ENCODE data around the gene COL11A2. TPM values are rescaled to one million over a fixed set of nuclear protein-coding genes. Genes with fewer than 3 reads are reported as not detected.

The COL11A2 gene
- total and polyA plus RNA-seq, 2 of the 13 experiments (the other 11 are each of a cell fraction or from before 2014, with no cell fraction given) = 0.55 TPM

DNA sequence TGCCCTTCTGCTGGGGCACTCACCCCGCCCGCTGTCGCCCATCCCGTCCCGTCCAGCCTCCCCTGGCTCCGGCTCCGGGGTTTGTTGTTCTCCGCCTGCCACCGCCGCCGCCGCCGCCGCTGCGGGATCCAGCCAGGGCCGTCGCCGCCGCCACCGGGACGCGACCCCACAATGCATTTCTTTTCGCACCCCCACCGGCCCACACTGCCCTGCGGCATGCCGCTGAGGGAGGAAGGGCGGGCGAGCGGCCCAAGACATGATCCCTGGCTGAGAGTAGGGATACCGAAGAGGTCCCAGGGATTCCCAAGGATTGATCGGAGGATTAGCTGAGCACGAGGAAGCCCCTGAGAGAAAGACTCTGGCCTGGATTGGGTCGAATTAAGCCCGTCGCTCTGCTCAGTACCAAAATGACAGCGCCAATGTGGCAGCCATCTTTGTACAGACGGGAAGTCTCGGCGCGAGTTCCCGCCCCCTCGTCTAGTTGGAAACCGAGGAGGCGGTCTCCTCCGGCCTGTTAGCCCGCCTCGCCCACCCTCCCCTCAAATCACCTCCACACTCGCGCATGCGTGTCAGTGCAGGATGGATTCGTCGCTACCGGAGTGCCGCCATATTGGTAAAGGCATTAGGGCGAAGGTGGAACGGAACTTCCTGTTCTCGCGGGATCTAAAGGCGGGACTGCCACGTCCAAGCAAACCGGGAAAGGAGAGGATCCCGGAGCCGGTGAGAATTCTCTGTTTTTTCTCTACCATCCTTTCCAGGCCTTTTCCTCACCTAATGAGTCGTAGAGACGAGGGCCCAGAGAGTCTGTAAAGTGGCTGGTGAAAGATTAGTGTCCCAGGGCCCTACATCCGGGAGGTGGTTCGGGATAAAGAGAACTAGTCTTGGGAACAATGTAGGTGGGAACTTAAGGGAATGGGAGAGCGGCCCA, 8.2 kb upstream of the COL11A2 start, which contains the start of the genes RXRB and SLC39A7 (continued):
- peak; percentile 14 for TF ChIP-seq ZNF580 (CRISPR knock-in tag; IDR thresholded peaks at IDR 0.05; ENCODE audit: borderline replicate concordance, low read depth)
- TF ChIP-seq SKI (IDR thresholded peaks at IDR 0.05; ENCODE audit: partially characterized antibody) = peak; percentile 94
- 0 out of 2 replicates have a peak, but pooled peaks have one; percentile 48 for TF ChIP-seq ZNF713 (CRISPR knock-in tag; IDR thresholded peaks at IDR 0.05)
- 0 out of 2 replicates have a peak, but pooled peaks have one; percentile 57 for TF ChIP-seq PREB (CRISPR knock-in tag; IDR thresholded peaks at IDR 0.05)
- no peak for TF ChIP-seq ZKSCAN5 (CRISPR knock-in tag; IDR thresholded peaks at IDR 0.05)
- TF ChIP-seq ERF (CRISPR knock-in tag; IDR thresholded peaks at IDR 0.05) = peak; percentile 87
- no peak for TF ChIP-seq ZNF205 (CRISPR knock-in tag; IDR thresholded peaks at IDR 0.05)
- TF ChIP-seq ZZZ3 (CRISPR knock-in tag; IDR thresholded peaks at IDR 0.05; ENCODE audit: borderline replicate concordance) = no peak; the same call in 1 of the 2 replicates
- no peak; the same call in 1 of the 2 replicates for TF ChIP-seq SMAD9 (CRISPR knock-in tag; IDR thresholded peaks at IDR 0.05)
- peak; percentile 69 for TF ChIP-seq ZFAT (CRISPR knock-in tag; conservative IDR thresholded peaks at IDR 0.05)
- no peak for TF ChIP-seq TCF7L2 (IDR thresholded peaks at IDR 0.05; ENCODE audit: low read depth, low read length)
- TF ChIP-seq MXD4 (CRISPR knock-in tag; IDR thresholded peaks at IDR 0.05) = peak; percentile 90; the same call in 1 of the 2 replicates
- TF ChIP-seq HOXA9 (CRISPR knock-in tag; IDR thresholded peaks at IDR 0.05; ENCODE audit: borderline replicate concordance) = no peak
- TF ChIP-seq, protein P1, sequence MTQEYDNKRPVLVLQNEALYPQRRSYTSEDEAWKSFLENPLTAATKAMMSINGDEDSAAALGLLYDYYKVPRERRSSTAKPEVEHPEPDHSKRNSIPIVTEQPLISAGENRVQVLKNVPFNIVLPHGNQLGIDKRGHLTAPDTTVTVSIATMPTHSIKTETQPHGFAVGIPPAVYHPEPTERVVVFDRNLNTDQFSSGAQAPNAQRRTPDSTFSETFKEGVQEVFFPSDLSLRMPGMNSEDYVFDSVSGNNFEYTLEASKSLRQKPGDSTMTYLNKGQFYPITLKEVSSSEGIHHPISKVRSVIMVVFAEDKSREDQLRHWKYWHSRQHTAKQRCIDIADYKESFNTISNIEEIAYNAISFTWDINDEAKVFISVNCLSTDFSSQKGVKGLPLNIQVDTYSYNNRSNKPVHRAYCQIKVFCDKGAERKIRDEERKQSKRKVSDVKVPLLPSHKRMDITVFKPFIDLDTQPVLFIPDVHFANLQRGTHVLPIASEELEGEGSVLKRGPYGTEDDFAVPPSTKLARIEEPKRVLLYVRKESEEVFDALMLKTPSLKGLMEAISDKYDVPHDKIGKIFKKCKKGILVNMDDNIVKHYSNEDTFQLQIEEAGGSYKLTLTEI (CRISPR knock-in tag; conservative IDR thresholded peaks at IDR 0.05) = no peak
- peak; percentile 31; the same call in 1 of the 2 replicates for TF ChIP-seq ATF3 (CRISPR knock-in tag; IDR thresholded peaks at IDR 0.05)
- peak; percentile 29; the same call in 1 of the 2 replicates for TF ChIP-seq SOX5 (CRISPR knock-in tag; IDR thresholded peaks at IDR 0.05; ENCODE audit: borderline replicate concordance)
- TF ChIP-seq ZNF878 (CRISPR knock-in tag; IDR thresholded peaks at IDR 0.05) = peak; percentile 86
- peak; percentile 15; the same call in 1 of the 2 replicates for TF ChIP-seq ZSCAN22 (CRISPR knock-in tag; IDR thresholded peaks at IDR 0.05)
- TF ChIP-seq, protein P2, sequence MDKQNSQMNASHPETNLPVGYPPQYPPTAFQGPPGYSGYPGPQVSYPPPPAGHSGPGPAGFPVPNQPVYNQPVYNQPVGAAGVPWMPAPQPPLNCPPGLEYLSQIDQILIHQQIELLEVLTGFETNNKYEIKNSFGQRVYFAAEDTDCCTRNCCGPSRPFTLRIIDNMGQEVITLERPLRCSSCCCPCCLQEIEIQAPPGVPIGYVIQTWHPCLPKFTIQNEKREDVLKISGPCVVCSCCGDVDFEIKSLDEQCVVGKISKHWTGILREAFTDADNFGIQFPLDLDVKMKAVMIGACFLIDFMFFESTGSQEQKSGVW (CRISPR knock-in tag; IDR thresholded peaks at IDR 0.05; ENCODE audit: borderline replicate concordance) = no peak
- TF ChIP-seq CBFB (CRISPR knock-in tag; IDR thresholded peaks at IDR 0.05) = no peak; the same call in 1 of the 2 replicates
- TF ChIP-seq HMGA1 (CRISPR knock-in tag; conservative IDR thresholded peaks at IDR 0.05) = no peak
- TF ChIP-seq PHF20 (CRISPR knock-in tag; IDR thresholded peaks at IDR 0.05) = peak; percentile 63
- TF ChIP-seq SOX6 (IDR thresholded peaks at IDR 0.05) = no peak
- peak; percentile 78 for TF ChIP-seq SOX6 (CRISPR knock-in tag; IDR thresholded peaks at IDR 0.05)
- TF ChIP-seq ZNF75D (CRISPR knock-in tag; IDR thresholded peaks at IDR 0.05; ENCODE audit: borderline replicate concordance) = no peak
- peak; percentile 76 for TF ChIP-seq SP2 (CRISPR knock-in tag; IDR thresholded peaks at IDR 0.05)
- TF ChIP-seq ZNF3 (CRISPR knock-in tag; IDR thresholded peaks at IDR 0.05) = peak; percentile 34; the same call in 1 of the 2 replicates
- peak; percentile 84 for TF ChIP-seq ZSCAN25 (CRISPR knock-in tag; IDR thresholded peaks at IDR 0.05)
